Stimulated activated CD8-positive, alpha-beta memory T cell treated with anti-CD3 and anti-CD28 coated beads, Interleukin-15, amount 100 ng/mL, for 48 hours (primary cell): Measurements from ENCODE around the gene EXOC6B.

Source experiments
- DNase-seq, 2 donors: peaks; one replicate each; pipeline ENCODE4 v3.0.0-alpha.2; 2020; ENCODE audit warnings: low read depth in 2 of 2

The EXOC6B gene

GRCh38 chr2:72146347-72147302, 679.2 kb downstream of the EXOC6B start:
- no peak for DNase-seq

GRCh38 chr2:72145658-72146329, 680.0 kb downstream of the EXOC6B start:
- no peak for DNase-seq

- no peak for DNase-seq
Observed at GRCh38 chr2:72145289-72145657, 680.6 kb downstream of the EXOC6B start.

DNA sequence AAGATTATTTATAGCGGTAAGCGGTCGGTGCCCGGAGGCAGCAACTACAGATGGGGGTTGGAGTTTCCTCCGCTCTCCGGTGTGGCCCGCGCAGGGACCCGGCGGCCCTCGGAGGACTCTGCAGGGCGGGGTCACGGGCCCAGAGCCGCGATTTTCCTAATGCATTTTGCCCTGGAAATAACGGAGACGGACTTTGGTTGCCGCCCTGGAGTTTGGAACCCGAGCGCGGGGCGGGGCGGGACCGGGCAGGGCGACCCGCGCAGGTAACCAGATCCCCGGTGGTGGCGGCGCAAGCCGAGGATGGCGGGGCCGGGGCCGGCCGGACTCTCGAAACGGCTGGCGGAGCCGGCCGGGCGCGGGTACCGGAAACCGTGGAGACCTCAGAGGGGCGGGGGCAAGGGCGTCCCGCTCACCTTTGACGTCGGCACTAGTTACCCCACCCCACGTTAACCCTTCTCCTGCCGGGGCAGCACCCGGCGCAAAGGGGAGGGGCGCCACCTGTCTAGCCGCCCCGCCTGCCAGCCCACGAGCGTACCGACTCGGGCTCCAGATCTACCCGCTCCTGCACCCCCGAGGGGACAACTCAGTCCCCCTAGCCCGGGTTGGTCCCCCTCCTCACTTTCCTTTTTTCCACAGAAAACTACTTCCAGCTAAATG, 681.1 kb downstream of the EXOC6B start:
- no peak for DNase-seq

- no peak for DNase-seq
Observed at GRCh38 chr2:72144274-72144631, 681.6 kb downstream of the EXOC6B start.

GRCh38 chr2:72143441-72144273, 682.2 kb downstream of the EXOC6B start:
- DNase-seq = no peak

DNA sequence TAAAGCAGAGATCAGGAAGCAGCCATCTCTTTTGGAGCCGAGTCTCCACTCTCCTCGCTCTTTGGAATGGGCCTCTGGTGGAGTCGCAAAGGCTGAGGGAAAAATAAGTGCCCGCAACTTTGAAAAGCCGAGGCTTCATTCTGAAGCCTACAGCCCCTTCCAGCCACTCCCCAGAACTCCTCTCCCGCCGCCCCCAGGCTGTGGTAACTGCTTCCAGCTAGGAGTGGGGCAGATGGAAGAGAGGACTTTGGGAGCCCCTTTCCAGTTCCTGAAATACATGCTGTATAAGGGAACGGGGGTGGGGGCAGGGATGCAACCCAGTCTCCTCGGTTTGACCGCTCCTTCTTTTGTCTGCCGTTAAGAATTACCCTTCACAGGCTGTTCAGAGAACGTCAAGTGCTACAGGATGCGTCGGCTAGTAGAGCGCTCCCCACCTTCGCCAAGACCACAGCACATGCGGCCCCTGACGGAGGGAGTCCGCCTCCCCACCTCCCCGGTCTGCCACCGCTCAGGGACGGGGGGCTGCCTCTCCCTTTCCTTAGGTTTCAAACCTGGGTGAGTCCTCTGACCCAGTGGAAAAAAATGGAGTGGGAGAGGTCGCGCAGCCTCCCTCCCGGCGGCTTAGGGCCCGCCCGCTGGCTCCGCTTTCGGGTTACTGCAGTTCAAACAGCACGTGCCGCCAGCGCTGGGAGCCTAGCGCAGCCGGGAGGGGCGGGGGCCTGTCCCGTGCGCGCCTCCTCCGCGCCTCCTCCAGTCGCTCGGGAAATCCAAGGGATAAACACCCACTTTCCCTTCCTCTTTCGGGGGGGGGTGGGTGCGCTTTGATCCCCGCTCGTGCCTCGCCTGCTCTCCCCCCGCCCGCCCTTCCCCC, 683.0 kb downstream of the EXOC6B start:
- no peak for DNase-seq

DNA sequence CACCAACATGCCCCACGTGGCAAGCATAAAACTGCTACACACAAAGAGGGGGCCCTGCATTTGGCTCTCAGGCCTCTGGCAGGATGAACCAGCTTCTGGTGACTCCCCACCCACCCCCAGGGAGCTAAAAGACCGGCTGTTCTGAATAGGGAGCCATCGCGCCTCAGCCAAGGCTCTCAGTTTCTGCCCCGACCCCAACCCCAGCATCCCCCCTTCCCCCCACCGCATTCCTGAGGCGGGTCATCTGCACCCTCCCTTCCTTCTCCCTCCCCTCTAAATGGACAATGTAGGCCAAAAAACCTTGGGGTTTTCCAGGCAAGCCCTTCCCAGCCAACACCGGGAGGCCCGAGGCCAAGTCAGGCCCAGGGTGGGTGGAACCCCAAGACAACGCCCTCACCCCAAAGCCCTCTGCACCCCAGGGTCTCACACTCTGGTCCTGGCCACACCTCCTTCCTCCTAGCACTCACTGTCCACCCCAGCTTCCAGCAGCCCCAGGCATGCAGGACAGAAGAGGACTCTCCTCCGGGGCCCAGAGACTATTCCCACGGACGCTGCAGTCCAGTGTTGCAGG, 683.9 kb downstream of the EXOC6B start:
- DNase-seq = no peak

DNA sequence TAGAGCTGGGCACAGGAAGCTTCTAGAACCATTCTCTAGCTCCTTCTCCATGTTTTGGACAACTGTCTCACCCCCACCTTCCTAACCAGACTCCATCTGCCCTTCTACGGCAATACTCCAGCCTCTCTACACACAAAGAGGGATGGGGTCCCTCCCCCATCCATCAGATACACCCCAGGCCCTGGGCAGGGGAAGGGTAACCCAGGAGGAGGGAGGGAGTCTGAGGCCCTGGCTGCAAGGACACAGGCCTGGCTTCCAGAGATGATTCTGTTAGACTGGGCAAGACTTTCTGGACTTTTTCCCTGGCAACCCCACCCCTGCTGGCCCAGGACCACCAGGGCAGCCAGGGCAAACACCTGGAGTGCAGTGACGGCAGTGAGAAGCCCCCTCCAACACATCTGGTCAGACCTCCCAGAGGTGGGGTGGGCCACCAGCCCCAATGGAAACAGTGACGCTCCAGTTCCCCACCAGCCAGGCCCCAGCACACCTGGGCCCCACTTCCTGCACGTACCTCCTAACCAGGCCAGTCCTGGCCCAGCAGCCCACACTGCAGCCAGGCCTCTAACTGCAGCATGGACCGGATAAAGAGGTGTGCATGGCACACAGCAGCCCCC, 684.7 kb downstream of the EXOC6B start:
- DNase-seq = no peak

GRCh38 chr2:72140621-72140960, 685.2 kb downstream of the EXOC6B start:
- DNase-seq = no peak

- no peak for DNase-seq
Observed at GRCh38 chr2:72139874-72140620, 685.8 kb downstream of the EXOC6B start.

DNA sequence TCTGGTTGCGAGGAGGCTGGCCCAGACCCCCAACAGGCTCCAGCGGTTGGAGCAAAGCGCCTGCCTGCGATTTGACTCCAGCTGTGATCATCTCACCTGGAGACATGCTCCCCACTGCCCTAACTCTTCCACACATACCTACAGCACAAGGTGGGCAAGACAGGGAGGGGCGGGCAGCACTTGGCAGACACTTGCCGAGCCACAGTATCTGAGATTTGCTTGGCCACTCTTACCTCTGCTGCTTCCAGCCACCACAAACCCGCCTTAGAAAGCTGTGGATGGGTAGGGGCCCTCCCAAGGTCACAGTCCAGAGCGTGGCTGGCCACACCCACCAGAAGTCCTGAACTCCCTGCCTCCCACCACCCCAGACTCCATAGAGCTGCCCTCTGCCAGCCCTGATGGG, 686.4 kb downstream of the EXOC6B start:
- no peak for DNase-seq

DNA sequence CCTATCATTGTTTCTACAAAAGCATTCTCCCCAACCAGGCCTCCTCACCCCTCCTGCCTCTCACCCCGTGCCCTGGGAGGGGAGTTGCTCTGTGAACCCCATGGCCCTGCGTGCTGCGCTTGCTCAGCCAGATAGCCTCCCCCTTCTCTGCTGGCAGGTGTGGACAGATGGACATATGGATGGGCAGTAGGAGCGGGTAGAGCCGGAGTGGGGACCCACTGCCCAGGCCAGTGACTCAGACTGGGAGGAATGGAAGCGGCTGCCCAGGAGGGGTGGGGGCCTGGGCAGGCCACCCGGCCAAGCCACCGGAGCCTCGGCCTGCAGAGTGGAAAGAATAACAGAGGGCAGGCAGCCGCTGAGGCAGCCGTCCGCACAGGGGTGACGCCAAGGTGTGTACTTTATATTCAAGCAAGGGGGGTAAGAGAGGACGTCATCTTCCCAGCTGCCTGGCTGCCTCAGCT, 686.9 kb downstream of the EXOC6B start:
- DNase-seq = no peak

DNA sequence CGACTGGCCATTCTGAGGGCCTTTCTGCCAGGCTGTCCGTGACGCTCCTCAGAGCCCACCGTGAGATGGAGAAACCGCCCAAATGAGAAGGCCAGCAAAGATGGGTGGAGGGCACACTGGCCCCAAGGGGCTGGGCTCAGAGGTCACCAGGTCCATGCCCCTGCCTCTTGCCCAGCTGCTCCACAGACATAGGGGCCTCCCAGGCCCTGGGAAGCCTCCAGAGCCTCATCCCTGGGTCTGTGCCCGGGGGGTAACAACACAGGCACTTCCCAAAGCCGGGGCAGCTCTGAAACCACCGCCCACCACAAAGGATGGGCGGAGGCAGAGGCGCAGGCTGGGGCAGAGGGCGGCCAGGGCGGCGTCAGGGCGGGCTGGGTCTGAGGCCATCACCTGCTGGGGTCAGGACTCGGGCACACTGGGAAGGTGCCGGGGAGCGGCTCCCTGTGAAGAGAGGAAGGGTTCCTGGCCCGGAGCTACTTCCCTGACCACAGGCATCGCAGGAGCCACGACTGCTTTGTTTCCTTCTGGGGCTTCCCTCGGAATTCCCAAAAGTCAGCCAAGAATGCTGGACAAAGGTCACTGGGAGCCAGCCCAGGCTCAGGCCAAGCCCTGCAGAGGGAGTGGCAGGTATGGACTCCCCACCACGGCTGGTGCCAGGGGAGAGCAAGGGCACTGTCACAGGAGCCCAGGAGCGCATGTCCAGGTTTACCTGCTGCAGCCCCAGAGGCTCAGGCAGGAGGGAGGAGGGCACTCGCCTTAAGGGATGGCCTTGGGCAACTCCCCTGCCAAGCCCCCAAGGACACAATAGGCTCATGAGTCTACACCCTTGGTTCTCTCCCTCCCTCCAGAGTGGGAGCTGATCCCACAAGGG, 687.6 kb downstream of the EXOC6B start:
- DNase-seq = no peak

- peak; percentile 28 to 41 for DNase-seq
Observed at GRCh38 chr2:72137498-72138010, 688.3 kb downstream of the EXOC6B start.

DNA sequence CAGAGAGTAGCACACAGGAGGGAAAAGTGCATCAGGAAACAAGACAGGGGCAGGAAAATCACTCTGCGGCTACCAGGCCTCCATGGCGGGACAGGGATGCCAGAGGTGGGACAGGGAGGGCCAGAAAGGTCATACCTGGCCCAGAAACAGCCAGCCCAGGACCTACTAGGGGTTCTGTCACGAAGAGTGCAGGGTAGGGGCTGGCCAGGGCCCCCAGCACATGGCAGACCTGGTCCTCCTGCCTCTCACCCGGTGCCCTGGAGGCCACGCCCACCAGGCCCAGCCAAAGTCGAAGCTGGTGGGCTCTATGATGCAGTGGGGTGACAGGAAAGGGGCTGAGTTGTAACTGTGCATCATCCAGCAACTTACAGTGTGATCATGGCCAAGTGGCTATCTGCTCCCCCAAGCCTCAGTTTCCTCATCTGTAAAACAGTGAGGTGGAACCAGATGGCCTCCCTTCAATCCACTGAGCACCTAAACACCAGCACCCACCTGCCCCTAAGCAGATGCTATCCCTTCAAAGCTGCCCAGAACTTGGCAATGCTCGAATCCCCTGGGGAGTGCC, 688.8 kb downstream of the EXOC6B start:
- DNase-seq = no peak

DNA sequence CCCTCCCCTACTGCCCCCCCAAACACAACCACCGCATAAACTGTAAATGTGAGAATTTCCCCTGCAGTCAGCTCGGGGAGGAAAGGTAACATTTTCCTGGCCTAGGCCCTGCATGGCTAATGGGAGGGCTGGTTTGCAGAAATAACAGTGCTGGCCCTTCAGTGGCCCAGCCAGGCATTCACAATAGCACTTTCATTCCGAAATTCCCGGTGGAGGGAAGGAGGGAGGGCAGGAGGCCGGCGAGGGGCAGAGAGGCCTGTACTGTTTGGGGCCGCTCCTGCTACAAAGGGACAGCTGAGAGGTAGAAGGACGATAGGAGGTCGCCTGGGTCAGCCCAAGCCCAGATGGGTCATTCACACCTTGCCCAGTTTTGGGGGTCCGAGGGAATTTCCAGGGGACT, 689.5 kb downstream of the EXOC6B start:
- DNase-seq = no peak

GRCh38 chr2:72135921-72136320, 689.9 kb downstream of the EXOC6B start:
- DNase-seq = no peak
